ENCODE measurements around the gene SYT6. TPM values are rescaled to one million over a fixed set of nuclear protein-coding genes. Genes with fewer than 3 reads are reported as not detected.

The SYT6 gene
- polyA plus RNA-seq, 3 donors = 0.01 TPM; not detected in 2

- peaks cover 0 to 6% (median 2%) of the 10 kb centered on the region in 3 donors for H3K27me3 Mint-ChIP-seq (ENCODE audit: low read depth in 3 of 3)
- no peaks in the 10 kb centered on the region for H3K9me3 Mint-ChIP-seq
- H3K36me3 Mint-ChIP-seq = no peaks in the 10 kb centered on the region
- H3K4me2 ChIP-seq (replicated peaks; ENCODE audit: extremely low read depth, low read length, poor library complexity, severe bottlenecking) = no peak overlapping the region
- H3K4me1 Mint-ChIP-seq = no peaks in the 10 kb centered on the region
- H3K27ac ChIP-seq (ENCODE audit: low read depth in 1 of 2, low read length in 2 of 2) = no peak overlapping the region
- H3K9me3 ChIP-seq (replicated peaks in 1 of 2; ENCODE audit: control insufficient read depth in 1 of 2, insufficient read depth in 1 of 2, low read length in 2 of 2) = no peaks in the 10 kb centered on the region
- TF ChIP-seq, protein P1, sequence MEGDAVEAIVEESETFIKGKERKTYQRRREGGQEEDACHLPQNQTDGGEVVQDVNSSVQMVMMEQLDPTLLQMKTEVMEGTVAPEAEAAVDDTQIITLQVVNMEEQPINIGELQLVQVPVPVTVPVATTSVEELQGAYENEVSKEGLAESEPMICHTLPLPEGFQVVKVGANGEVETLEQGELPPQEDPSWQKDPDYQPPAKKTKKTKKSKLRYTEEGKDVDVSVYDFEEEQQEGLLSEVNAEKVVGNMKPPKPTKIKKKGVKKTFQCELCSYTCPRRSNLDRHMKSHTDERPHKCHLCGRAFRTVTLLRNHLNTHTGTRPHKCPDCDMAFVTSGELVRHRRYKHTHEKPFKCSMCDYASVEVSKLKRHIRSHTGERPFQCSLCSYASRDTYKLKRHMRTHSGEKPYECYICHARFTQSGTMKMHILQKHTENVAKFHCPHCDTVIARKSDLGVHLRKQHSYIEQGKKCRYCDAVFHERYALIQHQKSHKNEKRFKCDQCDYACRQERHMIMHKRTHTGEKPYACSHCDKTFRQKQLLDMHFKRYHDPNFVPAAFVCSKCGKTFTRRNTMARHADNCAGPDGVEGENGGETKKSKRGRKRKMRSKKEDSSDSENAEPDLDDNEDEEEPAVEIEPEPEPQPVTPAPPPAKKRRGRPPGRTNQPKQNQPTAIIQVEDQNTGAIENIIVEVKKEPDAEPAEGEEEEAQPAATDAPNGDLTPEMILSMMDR (IDR thresholded peaks at IDR 0.05) = no peak
- no peak overlapping the region for H3K4me3 Mint-ChIP-seq
- no peak overlapping the region for H3K4me3 ChIP-seq (replicated peaks in 1 of 3; ENCODE audit: low read depth in 2 of 3, low read length in 3 of 3)
- H4K20me1 ChIP-seq (ENCODE audit: insufficient read depth, low read length) = no peaks in the 10 kb centered on the region
- no peaks in the 10 kb centered on the region for H3K27me3 ChIP-seq (ENCODE audit: control insufficient read depth in 2 of 2, insufficient read depth in 2 of 2, low read length in 2 of 2)
- no peak for DNase-seq
- intact Hi-C loops (cut with micrococcal nuclease) = no loop called here
- no peak overlapping the region for H3K9ac ChIP-seq (ENCODE audit: insufficient read depth, low read length, poor library complexity, severe bottlenecking)
- H3K79me2 ChIP-seq (ENCODE audit: insufficient read depth, low read length) = no peaks in the 10 kb centered on the region
- H3K36me3 ChIP-seq (replicated peaks in 1 of 2; ENCODE audit: control insufficient read depth in 1 of 2, insufficient read depth in 2 of 2, low read length in 2 of 2) = no peaks in the 10 kb centered on the region
- 86% methylated on average over 5 of the region's 5 CpGs for WGBS (ENCODE audit: insufficient coverage)
- H3K27ac Mint-ChIP-seq = no peak overlapping the region
- H2AFZ ChIP-seq (ENCODE audit: insufficient read depth, low read depth, low read length, poor library complexity, severe bottlenecking) = no peak overlapping the region
- no peaks in the 10 kb centered on the region for H3K4me1 ChIP-seq (ENCODE audit: control insufficient read depth in 1 of 2, insufficient read depth in 2 of 2, low read length in 2 of 2)
These were observed 20.0 kb upstream of the SYT6 start for GRCh38 chr1:114173680-114174079.

DNA sequence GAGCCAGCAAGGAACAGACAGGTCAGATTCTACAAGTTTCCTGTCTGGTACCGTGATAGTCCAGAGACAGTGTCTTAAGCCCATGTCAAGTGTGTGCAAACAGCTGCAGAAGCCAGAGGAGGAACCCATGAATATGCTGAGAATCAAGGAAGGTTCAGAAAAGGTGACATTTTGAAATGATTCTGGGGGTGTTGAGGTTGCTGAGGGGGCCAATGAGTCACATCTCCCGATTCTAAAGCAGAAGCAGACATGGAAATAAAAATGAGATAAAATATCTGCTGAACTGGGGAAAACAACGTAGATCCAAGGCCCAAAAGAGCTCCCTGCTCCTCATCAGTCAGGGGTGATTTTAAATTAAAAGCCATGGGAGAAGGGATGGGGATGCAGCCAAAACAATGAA lies 15.8 kb upstream of the SYT6 start:
- H3K27me3 ChIP-seq (ENCODE audit: control insufficient read depth in 2 of 2, insufficient read depth in 2 of 2, low read length in 2 of 2) = no peaks in the 10 kb centered on the region
- H3K27ac ChIP-seq (ENCODE audit: low read depth in 1 of 2, low read length in 2 of 2) = no peak overlapping the region
- peaks cover 7 to 11% of the 10 kb centered on the region in 2 donors for H3K4me1 ChIP-seq (ENCODE audit: control insufficient read depth in 1 of 2, insufficient read depth in 2 of 2, low read length in 2 of 2)
- Mint-ChIP-seq H3K4me3 (no peak overlapping the region), H3K4me1 (peaks cover 16% of the 10 kb centered on the region), H3K36me3 (no peaks in the 10 kb centered on the region), H3K27me3 (ENCODE audit: low read depth in 3 of 3) (peaks cover 1 to 3% (median 1%) of the 10 kb centered on the region in 3 donors), H3K9me3 (no peaks in the 10 kb centered on the region), H3K27ac (no peak overlapping the region)
- WGBS (ENCODE audit: insufficient coverage) = 93% methylated on average over 3 of the region's 3 CpGs
- H3K9me3 ChIP-seq (replicated peaks in 1 of 2; ENCODE audit: control insufficient read depth in 1 of 2, insufficient read depth in 1 of 2, low read length in 2 of 2) = no peaks in the 10 kb centered on the region
- TF ChIP-seq, protein P1 (IDR thresholded peaks at IDR 0.05) = no peak
- no peaks in the 10 kb centered on the region for H3K79me2 ChIP-seq (ENCODE audit: insufficient read depth, low read length)
- no peak overlapping the region for H3K9ac ChIP-seq (ENCODE audit: insufficient read depth, low read length, poor library complexity, severe bottlenecking)
- no peaks in the 10 kb centered on the region for H4K20me1 ChIP-seq (ENCODE audit: insufficient read depth, low read length)
- H3K4me2 ChIP-seq (replicated peaks; ENCODE audit: extremely low read depth, low read length, poor library complexity, severe bottlenecking) = no peak overlapping the region
- no peak overlapping the region for H3K4me3 ChIP-seq (replicated peaks in 1 of 3; ENCODE audit: low read depth in 2 of 3, low read length in 3 of 3)
- H2AFZ ChIP-seq (ENCODE audit: insufficient read depth, low read depth, low read length, poor library complexity, severe bottlenecking) = no peak overlapping the region
- no peaks in the 10 kb centered on the region for H3K36me3 ChIP-seq (replicated peaks in 1 of 2; ENCODE audit: control insufficient read depth in 1 of 2, insufficient read depth in 2 of 2, low read length in 2 of 2)
- intact Hi-C loops (cut with micrococcal nuclease) = no loop called here
- DNase-seq = no peak

Data from CD14-positive monocyte (primary cell).